ENCODE results near the gene IFI30.
"Not testable (repeated sequence)": the region's sequence is repeated elsewhere in the genome, so short reads cannot be mapped to it uniquely, and the experiment has no call there.

Gene IFI30

DNA sequence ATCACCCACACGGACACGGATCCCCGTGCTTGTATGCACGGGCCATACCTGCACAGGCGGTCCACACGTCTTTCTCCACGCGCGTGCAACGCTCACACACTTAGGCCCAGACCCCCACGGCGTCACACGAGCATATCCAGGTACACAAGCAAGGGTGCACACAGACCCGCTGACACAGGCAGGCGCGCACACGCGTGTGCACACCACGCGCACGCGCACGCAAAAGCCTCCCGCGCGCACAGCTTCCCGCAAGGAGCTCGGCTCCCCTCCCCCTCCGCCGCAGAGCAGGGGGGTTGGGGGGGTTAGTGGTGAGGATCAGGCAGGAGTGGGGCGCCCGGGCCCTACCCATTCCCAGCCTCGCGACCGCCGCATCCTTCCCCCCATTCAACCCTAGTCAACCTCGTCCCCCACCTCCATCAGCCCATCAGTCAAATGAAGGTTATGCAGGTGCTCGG is 29.8 kb downstream of the IFI30 start:
- DNase-seq (ENCODE audit: low read depth), result no peak

DNA sequence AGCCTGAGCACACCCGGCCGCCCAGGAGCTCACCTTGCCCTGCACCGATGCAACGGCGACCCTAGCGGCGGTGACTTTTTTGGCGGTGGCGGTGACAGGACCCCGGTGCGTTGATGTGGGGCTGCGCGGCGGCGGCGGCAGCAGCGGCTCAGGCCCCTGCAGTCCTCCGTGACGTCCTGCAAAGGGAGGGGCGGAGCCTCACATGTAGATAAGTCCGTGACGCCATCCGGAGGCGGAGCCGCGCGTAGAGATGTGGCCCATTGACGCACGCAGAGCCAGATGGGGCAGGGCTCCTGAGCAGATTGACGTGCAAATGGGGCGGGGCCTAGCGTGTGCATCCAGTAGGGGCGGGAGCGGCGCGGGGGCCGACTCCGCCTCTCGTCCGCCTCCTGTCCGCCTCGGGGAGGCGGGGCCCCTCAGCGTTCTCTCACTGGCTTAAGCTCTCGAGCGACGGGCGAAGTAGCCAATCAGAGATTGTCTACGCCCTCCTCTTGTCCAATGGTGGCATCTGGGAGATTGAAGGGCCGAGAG is 30.3 kb downstream of the IFI30 start, which contains the start of gene RAB3A:
Gene RAB3A, minus strand, starts transcription at position 180 of the 531 bp plus-strand sequence. CDS start 1,302 bp downstream, outside the sequence.
- peak; percentile 99 for DNase-seq (ENCODE audit: low read depth)

DNA sequence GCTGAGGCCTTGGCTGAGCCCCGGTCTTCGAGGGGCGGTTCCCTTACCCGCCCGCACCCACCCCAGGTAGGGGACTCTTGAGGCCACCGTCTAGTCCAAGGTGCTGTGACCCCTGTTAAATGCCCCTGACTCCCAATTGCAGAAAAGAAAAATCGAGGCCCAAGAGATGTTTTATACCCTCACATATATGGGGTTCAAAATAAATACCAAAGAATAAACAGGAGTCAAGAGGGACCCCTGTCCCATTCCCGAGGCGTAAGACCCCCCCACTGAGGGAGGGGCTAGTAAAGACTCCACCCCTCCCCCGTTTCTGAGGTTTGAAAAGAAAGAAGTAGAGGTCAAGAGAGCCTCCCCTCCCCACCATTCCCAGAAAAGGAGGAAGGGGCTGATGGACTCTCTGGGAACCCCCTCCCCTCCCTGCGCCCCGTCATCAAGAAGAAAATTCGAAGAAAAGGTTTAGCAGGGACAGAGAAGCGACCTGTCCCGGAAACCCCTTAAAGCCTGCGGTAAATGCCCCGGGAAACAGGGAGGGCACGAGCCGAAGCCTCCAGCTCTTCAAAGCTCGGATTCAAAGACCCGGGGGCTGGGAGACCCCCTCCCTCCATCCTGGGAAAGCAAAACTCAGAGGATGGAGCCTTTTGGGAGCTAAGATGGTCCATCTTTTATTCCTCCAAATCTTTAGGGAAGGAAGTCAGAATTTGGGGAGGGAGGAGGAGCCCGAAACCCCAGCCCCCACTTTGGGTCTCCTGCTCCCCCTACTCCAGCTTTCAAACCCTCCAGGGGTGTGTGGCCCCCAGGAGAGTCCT is 31.0 kb downstream of the IFI30 start:
- no peak for DNase-seq (ENCODE audit: low read depth)

DNA sequence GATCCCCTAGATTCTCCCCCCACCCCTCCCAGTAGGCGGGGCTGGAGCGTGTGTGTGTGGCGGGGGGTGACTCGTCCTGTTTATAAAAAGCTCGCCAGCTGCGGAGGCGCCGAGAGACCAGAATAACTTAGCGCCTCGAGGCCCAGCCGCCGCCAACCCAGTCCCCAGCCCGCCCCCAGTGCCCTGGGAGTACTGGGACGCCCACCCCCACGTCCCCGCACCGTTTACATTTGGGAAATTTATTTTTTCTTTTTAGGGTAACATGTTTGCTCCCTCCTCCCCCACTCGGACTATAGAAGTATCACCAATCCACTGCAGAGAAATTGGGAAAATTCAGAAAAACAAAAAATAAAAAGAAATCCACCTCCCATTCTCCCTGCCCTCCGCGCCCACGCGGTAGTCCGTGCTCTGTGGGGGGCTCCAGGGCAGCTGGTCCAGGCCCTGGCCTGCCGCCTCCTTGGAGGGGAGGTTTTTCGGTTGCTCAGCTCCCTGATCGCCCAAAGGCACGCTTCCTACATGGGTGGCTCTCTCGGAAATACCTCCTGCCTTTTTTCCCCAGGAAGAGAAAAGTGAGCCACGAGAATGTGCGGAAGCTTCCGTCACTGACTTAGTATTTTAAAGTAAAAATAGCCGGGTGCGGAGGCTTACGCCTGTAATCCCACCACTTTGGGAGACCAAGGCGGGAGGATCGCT is 31.7 kb downstream of the IFI30 start:
- peak; percentile 50 for DNase-seq (ENCODE audit: low read depth)

DNA sequence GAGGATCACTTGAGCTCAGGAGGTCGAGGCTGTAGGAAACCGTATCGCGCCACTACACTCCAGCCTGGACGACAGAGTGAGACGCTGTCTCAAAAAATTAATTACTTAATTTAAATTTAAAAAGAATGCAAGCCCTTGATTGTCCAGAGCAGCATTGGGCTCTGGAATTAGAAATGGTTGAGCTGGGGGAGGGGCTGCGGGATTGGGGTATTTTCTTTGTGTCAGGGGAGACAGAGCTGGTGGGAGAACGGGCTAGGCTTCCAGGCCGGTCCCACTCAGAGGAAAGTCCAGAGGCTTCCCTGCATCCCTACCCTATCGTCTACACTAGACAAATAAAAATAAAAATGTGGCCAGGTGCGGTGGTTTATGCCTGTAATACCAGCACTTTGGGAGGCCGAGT is 32.4 kb downstream of the IFI30 start:
- DNase-seq (ENCODE audit: low read depth), result no peak

DNA sequence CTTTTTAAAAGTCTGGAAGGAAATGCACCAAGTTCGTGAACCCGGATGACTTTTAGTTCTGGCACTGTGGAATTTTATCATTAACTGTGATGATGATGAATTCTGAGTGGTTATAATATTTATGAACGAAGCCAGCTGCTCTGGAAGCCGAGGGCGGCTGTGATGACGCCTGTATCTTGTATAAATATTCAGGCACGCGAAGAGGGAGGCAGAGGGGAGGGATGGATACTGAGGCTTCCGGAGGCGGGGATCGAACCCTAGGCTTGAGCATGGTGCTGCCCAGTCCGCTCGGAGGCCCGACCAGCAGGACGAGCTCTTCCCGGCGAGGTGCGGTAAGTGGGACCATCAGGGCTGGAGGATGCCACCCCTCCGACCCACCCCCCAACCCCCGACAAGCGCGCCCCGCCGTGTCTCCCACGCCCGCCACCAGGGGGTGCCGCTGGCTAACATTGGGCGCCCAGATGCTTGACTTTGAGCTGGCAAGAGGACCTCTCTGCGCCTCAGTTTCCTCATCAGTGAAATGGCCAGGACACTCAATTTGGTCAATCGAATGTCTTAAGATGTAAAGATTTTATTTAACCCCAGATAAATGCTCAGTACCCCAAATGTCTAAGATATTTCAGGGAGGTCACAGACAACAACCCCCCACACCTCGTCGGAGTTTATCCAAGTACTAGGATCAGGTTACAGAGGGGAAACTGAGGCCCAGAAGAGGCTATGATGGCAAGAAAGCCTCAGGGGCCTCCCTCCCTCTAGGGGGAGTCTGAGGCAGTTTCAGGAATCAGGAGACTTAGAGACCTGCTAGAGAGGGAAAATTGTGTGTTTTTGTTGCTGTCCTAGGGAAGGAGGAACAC is 34.7 kb downstream of the IFI30 start:
- DNase-seq (ENCODE audit: low read depth), result no peak

DNA sequence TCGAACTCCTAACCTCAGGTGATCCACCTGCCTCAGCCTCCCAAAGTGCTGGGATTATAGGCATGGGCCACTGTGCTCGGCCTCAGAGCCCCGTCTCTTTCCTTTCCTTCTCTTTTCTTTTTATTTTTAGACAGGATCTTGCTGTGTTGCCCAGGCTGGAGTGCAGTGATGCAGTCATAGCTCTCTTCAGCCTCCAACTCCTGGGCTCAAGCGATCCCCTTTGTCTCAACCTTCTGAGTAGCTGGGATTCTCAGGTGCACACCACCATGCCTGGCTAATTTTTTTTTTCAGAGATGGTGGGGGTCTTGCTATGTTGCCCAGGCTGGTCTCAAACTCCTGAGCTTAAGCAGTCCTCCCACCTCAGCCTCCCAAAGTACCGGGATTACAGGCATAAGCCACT is 36.3 kb downstream of the IFI30 start:
- DNase-seq (ENCODE audit: low read depth), result not testable (repeated sequence)

DNA sequence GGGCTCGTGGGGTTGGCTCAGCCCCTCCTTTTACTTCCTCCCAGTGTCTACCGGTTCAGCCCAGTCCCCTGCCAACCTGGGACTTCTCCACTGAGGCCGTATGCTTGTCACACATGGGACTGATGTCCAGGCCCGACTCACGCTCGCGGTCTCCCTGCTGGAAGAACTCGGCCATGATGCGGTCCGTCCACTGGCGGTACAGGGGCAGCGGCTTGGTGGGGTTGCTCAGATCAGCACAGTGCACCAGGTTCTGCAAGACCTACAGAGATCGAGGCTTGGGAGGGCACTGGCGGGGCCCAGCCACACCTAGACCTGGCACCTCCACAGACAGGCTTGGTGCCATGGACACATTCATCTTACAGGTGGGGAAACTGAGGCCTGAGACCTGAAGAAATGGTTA is 38.1 kb downstream of the IFI30 start:
- no peak for DNase-seq (ENCODE audit: low read depth)

DNA sequence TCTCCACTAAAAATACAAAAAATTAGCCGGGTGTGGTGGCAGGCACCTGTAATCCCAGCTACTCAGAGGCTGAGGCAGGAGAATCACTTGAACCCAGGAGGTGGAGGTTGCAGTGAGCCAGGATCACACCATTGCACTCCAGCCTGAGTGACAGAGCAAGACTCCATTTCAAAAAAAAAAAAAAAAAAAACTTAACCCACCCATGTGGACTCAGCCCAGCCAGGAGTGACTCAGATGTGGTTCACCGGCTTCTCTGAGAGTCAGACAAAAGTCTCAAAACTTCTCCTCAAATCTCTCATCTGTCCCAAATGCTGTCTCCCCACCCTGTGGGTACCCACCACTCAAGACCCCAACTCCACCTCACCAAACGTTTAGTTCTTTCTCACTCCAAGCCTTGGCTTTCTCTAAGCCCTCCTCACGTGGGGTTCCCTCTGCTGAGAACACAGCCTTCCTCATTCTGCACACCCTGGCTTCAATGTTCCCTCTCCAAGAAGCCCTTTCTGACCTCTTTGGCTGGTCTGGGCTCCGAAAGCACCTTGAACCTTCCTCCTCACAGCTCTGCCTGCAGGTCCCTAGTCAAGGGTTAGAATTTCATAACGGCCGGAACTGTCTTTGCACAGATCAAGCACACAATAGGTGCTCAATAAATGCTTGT is 41.3 kb downstream of the IFI30 start:
- no peak for DNase-seq (ENCODE audit: low read depth)

DNA sequence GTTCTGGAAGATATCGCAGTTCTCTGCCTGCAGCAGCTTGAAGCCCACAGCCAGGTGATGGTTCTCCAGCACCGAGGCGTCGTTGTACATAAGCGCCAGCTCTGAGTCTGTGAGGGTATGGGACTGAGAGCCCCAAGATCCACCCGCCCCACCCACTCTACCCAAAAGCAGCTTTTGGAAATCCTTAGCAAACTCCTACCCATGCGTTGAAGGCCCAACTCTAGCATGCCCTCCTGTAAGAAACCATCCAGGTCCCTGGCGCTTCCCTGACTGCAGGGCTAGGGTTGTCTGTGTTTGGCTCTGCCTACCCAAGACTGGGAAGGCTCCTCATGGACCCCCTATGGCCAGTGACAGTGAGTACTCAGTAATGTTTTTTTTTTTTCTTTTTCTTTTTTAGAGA is 43.2 kb downstream of the IFI30 start:
- no peak for DNase-seq (ENCODE audit: low read depth)

DNA sequence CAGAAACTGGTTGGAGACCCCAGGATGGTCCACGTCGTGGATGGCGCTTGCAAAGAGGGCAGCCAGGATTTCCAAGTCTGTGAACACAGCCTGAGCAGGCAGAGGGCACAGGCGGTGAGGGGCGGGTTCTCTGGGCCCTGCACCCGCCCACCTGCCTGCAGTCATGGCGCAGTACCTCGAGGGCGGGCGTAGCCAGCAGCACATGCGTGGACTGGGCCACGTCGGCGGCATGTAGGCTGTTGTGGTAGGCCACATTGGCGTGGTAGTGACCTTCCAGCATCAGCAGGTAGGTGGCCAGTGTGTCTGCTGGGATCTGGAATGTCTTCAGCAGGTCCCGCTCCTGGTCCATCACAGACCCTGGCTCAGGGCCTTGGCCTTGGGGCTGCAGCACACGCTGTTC is 44.5 kb downstream of the IFI30 start:
- DNase-seq (ENCODE audit: low read depth), result no peak

DNA sequence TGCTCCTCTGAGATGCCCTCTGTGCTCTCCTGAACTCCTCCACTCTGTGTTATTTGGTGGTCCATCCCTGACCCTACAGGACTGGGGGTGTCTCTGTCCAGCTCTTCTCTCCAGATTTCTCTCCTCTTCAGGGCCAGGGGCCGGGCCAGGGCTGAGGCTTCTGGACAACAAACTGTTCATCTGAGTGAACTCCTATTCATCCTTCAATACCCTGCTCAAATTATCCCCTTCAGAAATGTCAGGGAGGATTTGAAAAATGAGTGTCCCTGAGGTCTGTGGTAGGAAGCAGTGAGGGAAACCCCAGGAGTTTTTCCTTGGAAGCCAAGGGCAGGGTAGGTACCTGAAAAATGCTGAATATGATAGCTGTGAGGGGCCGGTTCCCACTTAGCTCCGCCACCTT is 45.0 kb downstream of the IFI30 start:
- no peak for DNase-seq (ENCODE audit: low read depth)

DNA sequence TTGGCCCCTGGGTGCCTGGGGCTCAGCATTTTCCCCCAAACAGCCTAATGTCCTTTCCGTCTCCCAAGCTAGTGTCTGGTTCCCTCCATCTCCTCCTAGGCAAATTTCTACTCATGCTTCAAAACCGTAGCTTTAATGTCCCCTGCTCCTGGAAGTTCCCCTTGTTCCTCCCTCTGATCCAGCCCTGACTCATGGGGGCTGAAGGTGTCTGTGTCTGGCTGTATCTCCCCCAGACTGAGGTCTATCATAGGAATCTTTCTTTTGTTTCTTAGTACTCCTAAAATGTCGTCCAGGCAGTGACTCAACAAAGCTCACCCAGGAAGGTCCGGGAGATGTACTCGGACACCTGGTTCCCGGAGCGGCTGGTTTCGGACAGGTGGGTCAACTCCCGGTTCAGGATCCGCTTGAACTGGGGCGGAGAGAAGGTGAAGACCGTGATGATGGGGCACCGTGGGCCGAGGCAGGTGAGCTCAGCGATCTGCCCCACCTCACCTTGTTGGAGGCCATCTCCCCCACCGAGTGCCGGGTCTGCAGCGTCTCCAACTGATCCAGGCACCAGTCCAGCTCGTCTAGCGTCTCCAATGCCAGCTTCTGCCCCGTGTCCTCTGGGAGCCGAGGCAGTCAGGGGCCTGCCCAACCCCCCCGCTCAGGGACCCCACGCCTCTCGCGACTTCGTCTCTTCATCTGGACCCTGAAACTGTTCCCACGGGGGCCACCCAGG is 46.5 kb downstream of the IFI30 start:
- no peak for DNase-seq (ENCODE audit: low read depth)

DNA sequence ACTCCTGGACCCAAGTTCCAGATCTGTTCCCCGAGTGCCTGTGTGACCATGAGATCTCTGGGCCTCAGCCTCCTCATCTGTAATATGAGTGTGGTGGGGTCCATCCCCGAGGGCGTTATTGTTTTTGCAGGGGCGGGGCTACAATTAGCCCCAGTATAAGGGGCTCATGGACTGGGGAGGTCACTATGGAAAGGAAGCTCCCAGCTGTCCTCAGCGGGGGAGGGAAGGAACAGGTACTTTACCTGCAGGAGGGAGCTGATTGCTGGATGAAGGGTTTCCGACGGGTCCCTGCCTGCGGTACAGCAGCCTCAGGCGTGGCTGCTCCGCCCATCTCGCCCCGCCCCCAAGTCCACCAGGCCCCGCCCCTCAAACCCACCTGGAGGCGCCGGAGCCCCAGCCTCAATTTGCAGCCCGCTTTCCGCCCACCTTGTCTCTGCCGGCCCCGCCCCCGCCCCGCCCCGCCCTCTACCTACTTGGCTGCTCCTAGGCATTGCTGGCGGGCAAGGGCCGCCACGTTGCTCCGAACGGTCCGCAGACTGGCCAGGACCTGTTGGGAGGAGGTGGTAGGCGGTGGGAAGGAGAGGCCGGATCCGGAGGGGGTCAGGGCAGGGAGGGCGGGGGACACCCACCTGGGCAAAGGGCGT is 47.1 kb downstream of the IFI30 start:
- DNase-seq (ENCODE audit: low read depth), result no peak

DNA sequence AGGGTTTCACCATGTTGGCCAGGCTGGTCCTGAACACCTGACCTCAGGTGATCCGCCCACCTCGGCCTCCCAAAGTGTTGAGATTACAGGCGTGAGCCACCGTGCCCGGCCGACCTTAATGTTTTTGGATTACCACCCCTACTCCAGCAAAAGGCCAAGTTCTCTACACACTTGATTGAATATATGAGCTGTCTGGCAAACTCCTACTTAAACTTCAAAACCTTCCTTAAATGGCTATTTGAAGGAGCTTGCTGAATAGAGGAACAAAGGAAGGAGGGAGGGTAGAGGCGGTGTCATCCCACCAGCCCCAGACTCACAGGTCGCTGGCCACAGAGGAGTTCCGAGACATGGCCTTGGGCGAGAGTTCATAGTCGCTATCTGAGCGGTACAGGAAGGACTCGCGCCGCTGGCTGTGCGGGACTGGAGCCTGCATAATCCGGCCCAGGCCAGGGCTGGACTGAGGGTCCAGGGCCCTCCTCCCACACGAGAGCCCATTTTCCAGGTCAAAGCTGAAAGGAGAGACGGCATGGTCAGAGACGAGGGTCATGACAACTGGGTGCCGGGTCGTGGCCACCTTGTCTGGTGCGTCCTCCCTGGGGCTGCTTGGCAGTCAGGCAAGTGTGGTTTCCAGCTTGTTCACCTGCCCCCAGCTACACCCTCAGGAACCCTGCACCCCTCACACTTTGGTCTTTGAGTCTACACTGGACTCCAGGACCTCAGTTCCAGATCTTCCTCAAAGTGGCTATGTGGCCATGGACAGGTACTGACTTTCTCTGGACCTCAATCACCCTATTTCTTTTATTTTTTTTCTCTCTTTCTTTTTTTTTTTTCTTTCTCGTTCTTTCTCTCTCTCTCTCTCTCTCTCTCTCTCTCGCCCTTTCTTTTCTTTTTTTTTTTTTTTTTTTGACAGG is 48.5 kb downstream of the IFI30 start:
- no peak for DNase-seq (ENCODE audit: low read depth)

DNA sequence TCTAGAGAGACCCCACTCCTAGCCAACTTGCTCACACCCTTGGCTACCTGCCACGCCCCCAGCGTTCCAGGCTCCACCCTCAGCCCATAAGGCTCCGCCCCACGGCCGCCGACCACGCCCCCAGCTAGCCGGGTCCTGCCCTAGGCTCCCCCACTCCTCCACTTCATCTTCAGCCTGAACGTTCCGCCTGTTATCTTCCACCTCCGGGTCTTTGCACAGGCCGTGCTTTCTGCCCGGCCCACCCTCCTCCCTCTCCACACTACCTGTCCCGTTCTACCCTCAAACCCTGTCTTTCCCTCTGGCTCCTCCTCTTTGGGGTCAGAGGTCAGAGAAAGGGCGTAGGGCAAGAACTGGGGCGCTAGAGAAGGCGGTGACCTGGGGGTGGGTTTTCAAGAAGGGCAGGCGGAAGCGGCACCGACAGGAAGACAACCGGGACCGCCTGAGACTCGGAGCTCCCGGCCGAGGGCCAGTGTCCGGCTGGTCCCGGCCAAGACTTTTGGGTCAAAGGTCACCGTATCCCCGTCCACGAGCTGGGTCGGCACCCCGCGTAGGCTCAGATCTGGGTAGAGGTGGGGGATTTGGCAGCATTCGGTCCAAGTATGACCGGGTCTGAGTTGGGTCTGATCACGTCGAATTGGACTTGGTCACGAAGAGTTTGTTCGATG is 50.4 kb downstream of the IFI30 start:
- DNase-seq (ENCODE audit: low read depth), result peak; percentile 54

DNA sequence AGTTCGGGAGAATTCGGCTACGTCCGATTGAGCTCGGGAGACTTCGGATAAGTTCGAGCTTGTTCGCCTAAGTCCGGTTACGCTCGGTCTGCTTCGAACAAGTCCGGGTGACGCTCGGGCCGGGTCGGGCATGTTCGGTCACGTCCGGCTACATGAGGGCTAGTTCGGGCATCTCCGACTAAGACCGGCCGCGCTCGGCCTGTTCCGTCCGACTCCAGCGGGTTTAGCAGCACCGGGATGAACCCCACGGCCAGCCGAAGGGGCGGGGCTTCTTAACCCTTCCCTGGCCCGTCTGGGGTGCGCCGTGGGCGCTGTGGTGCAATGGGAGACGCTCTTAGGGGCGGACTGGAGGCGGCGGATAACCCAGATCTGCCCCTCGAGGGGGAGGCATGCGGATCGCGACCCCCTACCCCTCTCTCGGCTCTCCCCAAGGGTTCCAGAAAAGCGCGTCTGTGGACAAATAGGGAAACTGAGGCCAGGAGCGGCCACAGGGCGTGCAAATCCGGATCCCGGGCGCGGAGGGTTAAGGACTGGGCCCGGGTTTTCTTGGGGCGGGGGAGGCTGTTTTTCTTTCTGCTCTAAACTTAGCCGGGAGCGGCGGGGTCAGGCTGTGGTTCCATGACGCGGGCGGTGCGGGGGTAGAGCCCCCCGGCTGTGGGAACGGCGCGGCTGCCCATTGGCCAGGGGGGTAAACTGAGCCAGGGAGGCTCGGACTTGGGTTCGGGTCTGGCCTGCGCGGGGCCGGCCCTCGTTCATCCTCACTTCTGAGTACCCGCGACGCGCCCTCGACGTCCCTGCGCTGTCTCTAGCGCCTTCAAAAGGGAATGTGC is 51.1 kb downstream of the IFI30 start:
- peak; percentile 91 for DNase-seq (ENCODE audit: low read depth)

DNA sequence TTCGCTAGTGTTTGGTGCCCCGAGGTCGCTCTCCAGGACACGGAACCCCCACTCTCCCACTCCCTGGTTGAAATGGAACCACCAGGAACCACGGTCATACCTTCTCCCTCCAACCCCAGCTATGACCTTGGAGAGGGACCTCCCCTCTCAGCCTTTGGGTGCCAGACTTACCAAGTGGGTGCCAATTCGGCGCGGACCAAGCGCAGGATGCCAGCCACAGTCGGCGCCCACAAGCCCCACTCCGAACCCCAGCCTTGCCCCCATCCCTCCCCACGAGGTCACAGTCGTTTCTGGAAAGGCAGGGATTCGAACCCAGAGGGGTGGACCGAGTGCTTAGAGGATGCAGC is 51.7 kb downstream of the IFI30 start:
- DNase-seq (ENCODE audit: low read depth), result no peak

All from activated T-cell treated with anti-CD3 and anti-CD28 coated beads for 48 hours (primary cell).